ENCODE results near the gene BTRC. TPM values are rescaled to one million over a fixed set of nuclear protein-coding genes. Genes with fewer than 3 reads are reported as not detected.

The BTRC gene
- total RNA-seq, 1 experiment from 2014 or later, result 22.4 TPM

DNA sequence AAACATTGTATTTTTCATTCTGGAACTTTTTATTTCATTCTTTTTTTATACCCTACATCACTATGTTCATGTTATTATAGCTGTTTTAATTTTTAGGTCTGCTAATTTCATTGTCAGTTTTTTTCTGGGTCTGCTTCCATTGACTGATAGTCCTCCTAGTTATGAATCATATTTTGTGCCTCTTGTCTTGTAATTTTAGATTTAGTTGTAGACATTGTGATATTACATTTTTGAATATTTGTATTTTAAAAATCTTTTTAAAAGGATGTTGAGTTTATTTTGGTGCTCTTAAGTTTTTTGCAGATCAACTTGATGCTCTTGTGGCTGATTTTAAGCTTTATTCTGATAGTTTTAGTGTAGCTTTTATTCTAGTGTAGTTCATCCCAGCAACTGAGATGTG, 57.6 kb downstream of the BTRC start:
- no peaks in the 10 kb centered on the region for H3K4me1 Mint-ChIP-seq
- H3K27ac Mint-ChIP-seq, result no peak overlapping the region
- TF ChIP-seq, protein P1, sequence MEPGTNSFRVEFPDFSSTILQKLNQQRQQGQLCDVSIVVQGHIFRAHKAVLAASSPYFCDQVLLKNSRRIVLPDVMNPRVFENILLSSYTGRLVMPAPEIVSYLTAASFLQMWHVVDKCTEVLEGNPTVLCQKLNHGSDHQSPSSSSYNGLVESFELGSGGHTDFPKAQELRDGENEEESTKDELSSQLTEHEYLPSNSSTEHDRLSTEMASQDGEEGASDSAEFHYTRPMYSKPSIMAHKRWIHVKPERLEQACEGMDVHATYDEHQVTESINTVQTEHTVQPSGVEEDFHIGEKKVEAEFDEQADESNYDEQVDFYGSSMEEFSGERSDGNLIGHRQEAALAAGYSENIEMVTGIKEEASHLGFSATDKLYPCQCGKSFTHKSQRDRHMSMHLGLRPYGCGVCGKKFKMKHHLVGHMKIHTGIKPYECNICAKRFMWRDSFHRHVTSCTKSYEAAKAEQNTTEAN (CRISPR knock-in tag; IDR thresholded peaks at IDR 0.05), result no peak
- TF ChIP-seq MYBL2 (CRISPR knock-in tag; IDR thresholded peaks at IDR 0.05), result no peak
- no peak for TF ChIP-seq HMGXB4 (CRISPR knock-in tag; IDR thresholded peaks at IDR 0.05)
- no peak for TF ChIP-seq ZNF423 (CRISPR knock-in tag; IDR thresholded peaks at IDR 0.05)
- TF ChIP-seq, protein P2, sequence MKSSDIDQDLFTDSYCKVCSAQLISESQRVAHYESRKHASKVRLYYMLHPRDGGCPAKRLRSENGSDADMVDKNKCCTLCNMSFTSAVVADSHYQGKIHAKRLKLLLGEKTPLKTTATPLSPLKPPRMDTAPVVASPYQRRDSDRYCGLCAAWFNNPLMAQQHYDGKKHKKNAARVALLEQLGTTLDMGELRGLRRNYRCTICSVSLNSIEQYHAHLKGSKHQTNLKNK (CRISPR knock-in tag; IDR thresholded peaks at IDR 0.05), result no peak
- ChIA-PET POLR2A (no interaction called here), CTCF (no interaction called here)
- no peaks in the 10 kb centered on the region for H3K36me3 Mint-ChIP-seq
- H3K9me3 Mint-ChIP-seq, result peaks cover 7% of the 10 kb centered on the region; the same call in 1 of the 2 replicates
- no peak overlapping the region for H3K4me3 Mint-ChIP-seq
- no peak for DNase-seq (ENCODE audit: low spot score)
- ATAC-seq, result no peak
- no peaks in the 10 kb centered on the region for H3K27me3 Mint-ChIP-seq (ENCODE audit: low read depth)

DNA sequence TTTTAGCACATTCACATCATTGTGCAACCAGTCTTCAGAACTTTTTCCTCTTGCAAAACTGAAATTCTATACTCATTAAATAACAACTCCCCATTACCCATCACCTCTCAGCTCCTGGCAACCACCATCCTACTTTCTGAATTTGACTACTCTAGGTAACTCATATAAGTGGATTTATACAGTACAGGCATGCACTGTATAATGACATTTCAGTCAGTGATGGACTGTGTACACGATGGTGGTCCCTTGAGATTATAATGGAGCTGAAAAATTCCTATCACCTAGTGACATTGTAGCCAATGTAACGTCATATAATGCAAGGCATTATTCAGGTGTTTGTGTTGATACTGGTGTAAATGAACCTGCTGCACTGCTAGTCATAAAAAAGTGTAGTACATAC, 60.1 kb downstream of the BTRC start:
- Mint-ChIP-seq H3K9me3 (peaks cover 7% of the 10 kb centered on the region; the same call in 1 of the 2 replicates), H3K36me3 (no peaks in the 10 kb centered on the region), H3K27me3 (ENCODE audit: low read depth) (no peaks in the 10 kb centered on the region), H3K4me1 (no peaks in the 10 kb centered on the region), H3K27ac (no peak overlapping the region), H3K4me3 (no peak overlapping the region)
- DNase-seq (ENCODE audit: low spot score) (no peak), ATAC-seq (no peak)
- ChIA-PET CTCF (interaction anchor here (0.8 kb wide), 1 partner anchor 53 kb away, joined by 4 read pairs; no protein-coding TSS in a partner anchor), POLR2A (no interaction called here)
- TF ChIP-seq GTF2I (CRISPR knock-in tag; conservative IDR thresholded peaks at IDR 0.05), result no peak
- TF ChIP-seq ATF2 (CRISPR knock-in tag; IDR thresholded peaks at IDR 0.05; ENCODE audit: borderline replicate concordance, low read depth), result no peak
- no peak for TF ChIP-seq ZNF263 (CRISPR knock-in tag; IDR thresholded peaks at IDR 0.05; ENCODE audit: low read depth)
- no peak for TF ChIP-seq JAZF1 (CRISPR knock-in tag; IDR thresholded peaks at IDR 0.05)
- TF ChIP-seq ZNF512 (CRISPR knock-in tag; IDR thresholded peaks at IDR 0.05; ENCODE audit: borderline replicate concordance), result no peak
- TF ChIP-seq FOXJ3 (CRISPR knock-in tag; IDR thresholded peaks at IDR 0.05; ENCODE audit: borderline replicate concordance), result no peak
- no peak for TF ChIP-seq FOXK1 (CRISPR knock-in tag; IDR thresholded peaks at IDR 0.05)
- TF ChIP-seq MXD4 (CRISPR knock-in tag; IDR thresholded peaks at IDR 0.05; ENCODE audit: borderline replicate concordance), result no peak
- TF ChIP-seq ESRRA (CRISPR knock-in tag; IDR thresholded peaks at IDR 0.05; ENCODE audit: borderline replicate concordance), result no peak
- TF ChIP-seq IRF2 (CRISPR knock-in tag; IDR thresholded peaks at IDR 0.05; ENCODE audit: borderline replicate concordance, low read depth), result no peak
- no peak for TF ChIP-seq ZNF416 (CRISPR knock-in tag; IDR thresholded peaks at IDR 0.05)
- TF ChIP-seq NR3C1 (CRISPR knock-in tag; conservative IDR thresholded peaks at IDR 0.05; ENCODE audit: low read depth), result no peak
- no peak for TF ChIP-seq RELA (CRISPR knock-in tag; IDR thresholded peaks at IDR 0.05; ENCODE audit: borderline replicate concordance)
- no peak for TF ChIP-seq ZNF423 (CRISPR knock-in tag; IDR thresholded peaks at IDR 0.05)
- no peak for TF ChIP-seq HMGA2 (CRISPR knock-in tag; IDR thresholded peaks at IDR 0.05)
- TF ChIP-seq SOX15 (CRISPR knock-in tag; IDR thresholded peaks at IDR 0.05), result no peak
- no peak for TF ChIP-seq ZNF425 (CRISPR knock-in tag; conservative IDR thresholded peaks at IDR 0.05)
- TF ChIP-seq, protein P3, sequence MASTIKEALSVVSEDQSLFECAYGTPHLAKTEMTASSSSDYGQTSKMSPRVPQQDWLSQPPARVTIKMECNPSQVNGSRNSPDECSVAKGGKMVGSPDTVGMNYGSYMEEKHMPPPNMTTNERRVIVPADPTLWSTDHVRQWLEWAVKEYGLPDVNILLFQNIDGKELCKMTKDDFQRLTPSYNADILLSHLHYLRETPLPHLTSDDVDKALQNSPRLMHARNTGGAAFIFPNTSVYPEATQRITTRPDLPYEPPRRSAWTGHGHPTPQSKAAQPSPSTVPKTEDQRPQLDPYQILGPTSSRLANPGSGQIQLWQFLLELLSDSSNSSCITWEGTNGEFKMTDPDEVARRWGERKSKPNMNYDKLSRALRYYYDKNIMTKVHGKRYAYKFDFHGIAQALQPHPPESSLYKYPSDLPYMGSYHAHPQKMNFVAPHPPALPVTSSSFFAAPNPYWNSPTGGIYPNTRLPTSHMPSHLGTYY (CRISPR knock-in tag; IDR thresholded peaks at IDR 0.05), result no peak
- TF ChIP-seq NFATC4 (CRISPR knock-in tag; IDR thresholded peaks at IDR 0.05), result no peak
